SU-DHL-6 (cell line): ENCODE data around the gene LDLRAD1.
"Not testable (repeated sequence)": the region's sequence is repeated elsewhere in the genome, so short reads cannot be mapped to it uniquely, and the experiment has no call there.

Experiments used
- H2AFZ ChIP-seq: fragments of 200-600 bp; sonication (generic); 2 replicates; pipeline ENCODE4 v1.6.1; 2014; ENCODE audit warnings: low read depth, mild to moderate bottlenecking, moderate library complexity, mixed read lengths, antibody characterized with exemption, low read length; ENCODE audit not compliant: severe bottlenecking
- H3F3A ChIP-seq: fragments of 200-600 bp; shearing (Covaris generic); 2 replicates; pipeline ENCODE4 v1.6.0; 2016; ENCODE audit warnings: antibody characterized with exemption, mild to moderate bottlenecking; ENCODE audit not compliant: insufficient read depth
- H3K27ac ChIP-seq: fragments of 200-600 bp; sonication (generic); 2 replicates; pipeline ENCODE4 v1.5.1; 2016; ENCODE audit warnings: low read depth, mild to moderate bottlenecking, low read length, moderate library complexity, mixed read lengths
- H3K27me3 ChIP-seq: fragments of 200-600 bp; sonication (generic), shearing (Covaris generic); 2 replicates; pipeline ENCODE4 v1.6.0; 2014; ENCODE audit warnings: mild to moderate bottlenecking, low read length
- H3K36me3 ChIP-seq: fragments of 200-600 bp; sonication (generic); 2 replicates; pipeline ENCODE4 v1.6.1; 2014; ENCODE audit warnings: mild to moderate bottlenecking, low read length, mixed read lengths
- H3K4me2 ChIP-seq: fragments of 300-600, 200-600 bp; shearing (Covaris generic), sonication (generic); 2 replicates; pipeline ENCODE4 v1.6.0; 2014; ENCODE audit warnings: low read length, low read depth, mild to moderate bottlenecking; ENCODE audit not compliant: poor library complexity, severe bottlenecking
- H3K4me3 ChIP-seq: fragments of 200-600 bp; sonication (generic); 2 replicates; pipeline ENCODE4 v1.5.1; 2014; ENCODE audit warnings: antibody characterized with exemption, low read length, mild to moderate bottlenecking, mixed read lengths; ENCODE audit not compliant: insufficient read depth, poor library complexity, severe bottlenecking
- H3K79me2 ChIP-seq: fragments of 200-600 bp; sonication (generic); 2 replicates; pipeline ENCODE4 v1.6.1; 2014; ENCODE audit warnings: mild to moderate bottlenecking, low read length, moderate library complexity; ENCODE audit not compliant: insufficient read depth
- H3K9ac ChIP-seq: fragments of 200-600 bp; sonication (generic); 2 replicates; pipeline ENCODE4 v1.7.0; 2014; ENCODE audit warnings: mild to moderate bottlenecking, low read length
- H3K9me2 ChIP-seq: fragments of 200-600 bp; sonication (generic); replicated peaks from 2 replicates; pipeline ENCODE4 v1.6.1; 2014; ENCODE audit warnings: low read length; ENCODE audit not compliant: insufficient read depth
- H3K9me3 ChIP-seq: fragments of 200-600 bp; sonication (generic); 2 replicates; pipeline ENCODE4 v1.6.1; 2014; ENCODE audit warnings: low read length, mixed read lengths; ENCODE audit not compliant: insufficient read depth
- H4K20me1 ChIP-seq: fragments of 200-600 bp; sonication (generic); 2 replicates; pipeline ENCODE4 v1.6.1; 2014; ENCODE audit warnings: low read depth, mild to moderate bottlenecking, antibody characterized with exemption, low read length, moderate library complexity, mixed read lengths
- EZH2phosphoT487 ChIP-seq: fragments of 200-600 bp; sonication (generic), shearing (Covaris generic); conservative IDR thresholded peaks from 2 replicates; pipeline ENCODE4 v1.6.1; 2018; ENCODE audit warnings: mild to moderate bottlenecking, antibody characterized with exemption, low read length, moderate library complexity, mixed read lengths
- TF ChIP-seq, protein P1 (sequence below): fragments of 200-600 bp; sonication (generic); IDR thresholded peaks from one replicate; pipeline ENCODE4 v1.5.1; 2017; ENCODE audit warnings: antibody characterized with exemption, mild to moderate bottlenecking, low read length, moderate library complexity; ENCODE audit not compliant: insufficient read depth, poor library complexity, severe bottlenecking

LDLRAD1 gene

GRCh38 chr1:54001591-54001990 is 16.4 kb downstream of the LDLRAD1 start:
- Histone ChIP-seq H3K9me2 (no peaks in the 10 kb centered on the region), H3K36me3 (no peaks in the 10 kb centered on the region), H4K20me1 (no peaks in the 10 kb centered on the region), H2AFZ (no peak overlapping the region), H3K27me3 (no peaks in the 10 kb centered on the region), H3K27ac (no peak overlapping the region), H3K4me2 (no peak overlapping the region), H3F3A (no peaks in the 10 kb centered on the region), H3K4me3 (no peak overlapping the region), H3K79me2 (no peaks in the 10 kb centered on the region), H3K9me3 (no peaks in the 10 kb centered on the region), H3K9ac (no peak overlapping the region)
- TF ChIP-seq, protein P1, sequence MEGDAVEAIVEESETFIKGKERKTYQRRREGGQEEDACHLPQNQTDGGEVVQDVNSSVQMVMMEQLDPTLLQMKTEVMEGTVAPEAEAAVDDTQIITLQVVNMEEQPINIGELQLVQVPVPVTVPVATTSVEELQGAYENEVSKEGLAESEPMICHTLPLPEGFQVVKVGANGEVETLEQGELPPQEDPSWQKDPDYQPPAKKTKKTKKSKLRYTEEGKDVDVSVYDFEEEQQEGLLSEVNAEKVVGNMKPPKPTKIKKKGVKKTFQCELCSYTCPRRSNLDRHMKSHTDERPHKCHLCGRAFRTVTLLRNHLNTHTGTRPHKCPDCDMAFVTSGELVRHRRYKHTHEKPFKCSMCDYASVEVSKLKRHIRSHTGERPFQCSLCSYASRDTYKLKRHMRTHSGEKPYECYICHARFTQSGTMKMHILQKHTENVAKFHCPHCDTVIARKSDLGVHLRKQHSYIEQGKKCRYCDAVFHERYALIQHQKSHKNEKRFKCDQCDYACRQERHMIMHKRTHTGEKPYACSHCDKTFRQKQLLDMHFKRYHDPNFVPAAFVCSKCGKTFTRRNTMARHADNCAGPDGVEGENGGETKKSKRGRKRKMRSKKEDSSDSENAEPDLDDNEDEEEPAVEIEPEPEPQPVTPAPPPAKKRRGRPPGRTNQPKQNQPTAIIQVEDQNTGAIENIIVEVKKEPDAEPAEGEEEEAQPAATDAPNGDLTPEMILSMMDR, result no peak
- no peak for TF ChIP-seq EZH2phosphoT487

DNA sequence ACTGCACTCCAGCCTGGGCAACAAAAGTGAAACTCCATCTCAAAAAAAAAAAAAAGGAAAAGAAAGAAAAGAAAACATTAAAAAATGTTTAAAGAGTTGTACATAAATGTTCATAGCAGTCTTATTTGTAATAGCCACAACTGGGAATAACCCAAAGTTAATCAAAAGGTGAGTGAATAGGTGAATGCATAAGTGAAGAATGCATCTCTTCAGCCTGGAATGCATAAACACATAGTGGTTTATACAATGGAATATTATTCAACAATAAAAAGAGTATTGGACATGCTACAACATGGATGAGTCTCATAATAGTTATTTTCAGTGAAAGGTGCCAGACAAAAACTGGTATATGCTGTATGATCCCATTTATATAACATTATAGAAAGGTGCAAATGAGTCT is 18.1 kb downstream of the LDLRAD1 start:
- no peak overlapping the region for H2AFZ ChIP-seq
- H3K27ac ChIP-seq, result no peak overlapping the region

DNA sequence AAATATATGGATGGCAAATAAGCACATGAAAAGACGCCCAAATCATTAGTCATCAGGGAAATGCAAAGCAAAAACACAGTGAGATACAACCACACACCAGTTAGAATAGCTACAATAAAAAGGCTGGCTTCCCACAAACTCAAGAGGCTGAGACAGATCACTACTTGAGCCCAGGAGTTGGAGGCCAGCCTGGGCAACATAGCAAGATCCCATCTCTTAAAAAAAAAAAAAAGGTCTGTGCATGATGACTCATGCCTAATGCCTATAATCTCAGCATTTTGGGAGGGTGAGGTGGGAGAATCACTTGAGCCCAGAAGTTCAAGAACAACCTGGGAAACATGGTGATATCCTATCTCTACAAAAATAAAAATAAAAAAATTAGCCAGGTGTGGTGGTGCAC is 19.8 kb downstream of the LDLRAD1 start:
- TF ChIP-seq EZH2phosphoT487, result no peak
- TF ChIP-seq, protein P1, result no peak
- Histone ChIP-seq H3K9ac (no peak overlapping the region), H3K27me3 (no peaks in the 10 kb centered on the region), H3K27ac (no peak overlapping the region), H4K20me1 (no peaks in the 10 kb centered on the region), H3K9me3 (no peaks in the 10 kb centered on the region), H3K4me2 (no peak overlapping the region), H3K4me3 (no peak overlapping the region), H3K79me2 (no peaks in the 10 kb centered on the region), H3F3A (no peaks in the 10 kb centered on the region), H3K36me3 (no peaks in the 10 kb centered on the region), H2AFZ (no peak overlapping the region), H3K9me2 (no peaks in the 10 kb centered on the region)

More for the DNA sequence above, 18.1 kb downstream of the LDLRAD1 start:
- Histone ChIP-seq H3K4me3 (no peak overlapping the region), H3K9me2 (no peaks in the 10 kb centered on the region), H3K79me2 (no peaks in the 10 kb centered on the region), H4K20me1 (no peaks in the 10 kb centered on the region), H3K9ac (no peak overlapping the region), H3F3A (no peaks in the 10 kb centered on the region), H3K27me3 (no peaks in the 10 kb centered on the region), H3K9me3 (no peaks in the 10 kb centered on the region), H3K4me2 (no peak overlapping the region), H3K36me3 (no peaks in the 10 kb centered on the region)
- TF ChIP-seq, protein P1, result no peak
- TF ChIP-seq EZH2phosphoT487, result no peak

DNA sequence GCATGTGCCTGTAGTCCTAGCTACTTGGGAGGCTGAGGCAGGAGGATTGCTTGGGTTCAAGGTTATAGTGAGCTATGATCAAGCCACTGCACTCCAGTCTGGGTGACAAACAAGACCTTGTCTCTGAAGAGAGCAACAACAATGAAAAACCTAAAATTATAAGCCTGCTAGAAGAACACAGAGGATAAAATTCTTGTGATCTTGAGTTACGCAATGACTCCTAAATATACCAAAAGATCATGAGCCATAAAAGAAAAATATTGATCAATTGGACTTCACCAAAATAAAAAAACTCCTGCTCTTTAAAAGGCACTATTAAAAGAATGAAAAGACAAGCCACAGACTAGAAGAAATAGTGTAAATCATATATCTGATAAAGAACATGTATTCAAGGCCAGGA is 22.3 kb downstream of the LDLRAD1 start:
- H3K27me3 ChIP-seq, result no peaks in the 10 kb centered on the region
- TF ChIP-seq, protein P1, result no peak
- TF ChIP-seq EZH2phosphoT487, result no peak
- no peak overlapping the region for H3K4me3 ChIP-seq
- H3K4me2 ChIP-seq, result no peak overlapping the region
- no peaks in the 10 kb centered on the region for H3F3A ChIP-seq
- no peaks in the 10 kb centered on the region for H3K9me2 ChIP-seq
- peaks cover 8% of the 10 kb centered on the region; the same call in 1 of the 2 replicates for H3K9me3 ChIP-seq
- H3K27ac ChIP-seq, result no peak overlapping the region
- H3K36me3 ChIP-seq, result no peaks in the 10 kb centered on the region
- H4K20me1 ChIP-seq, result no peaks in the 10 kb centered on the region
- no peak overlapping the region for H2AFZ ChIP-seq
- H3K79me2 ChIP-seq, result no peaks in the 10 kb centered on the region
- H3K9ac ChIP-seq, result no peak overlapping the region

GRCh38 chr1:53994516-53994915 is 23.5 kb downstream of the LDLRAD1 start:
- H3K36me3 ChIP-seq, H3F3A ChIP-seq, H3K9ac ChIP-seq, H3K4me2 ChIP-seq, H3K27ac ChIP-seq, H3K9me3 ChIP-seq, H3K79me2 ChIP-seq, H2AFZ ChIP-seq, H3K27me3 ChIP-seq, H3K9me2 ChIP-seq, H4K20me1 ChIP-seq, H3K4me3 ChIP-seq: not testable (repeated sequence)
